ENCODE data around the gene CCDC186. TPM values are rescaled to one million over a fixed set of nuclear protein-coding genes. Genes with fewer than 3 reads are reported as not detected.

The CCDC186 gene
- total RNA-seq, 1 donor from 2014 or later: 33.1 TPM

DNA sequence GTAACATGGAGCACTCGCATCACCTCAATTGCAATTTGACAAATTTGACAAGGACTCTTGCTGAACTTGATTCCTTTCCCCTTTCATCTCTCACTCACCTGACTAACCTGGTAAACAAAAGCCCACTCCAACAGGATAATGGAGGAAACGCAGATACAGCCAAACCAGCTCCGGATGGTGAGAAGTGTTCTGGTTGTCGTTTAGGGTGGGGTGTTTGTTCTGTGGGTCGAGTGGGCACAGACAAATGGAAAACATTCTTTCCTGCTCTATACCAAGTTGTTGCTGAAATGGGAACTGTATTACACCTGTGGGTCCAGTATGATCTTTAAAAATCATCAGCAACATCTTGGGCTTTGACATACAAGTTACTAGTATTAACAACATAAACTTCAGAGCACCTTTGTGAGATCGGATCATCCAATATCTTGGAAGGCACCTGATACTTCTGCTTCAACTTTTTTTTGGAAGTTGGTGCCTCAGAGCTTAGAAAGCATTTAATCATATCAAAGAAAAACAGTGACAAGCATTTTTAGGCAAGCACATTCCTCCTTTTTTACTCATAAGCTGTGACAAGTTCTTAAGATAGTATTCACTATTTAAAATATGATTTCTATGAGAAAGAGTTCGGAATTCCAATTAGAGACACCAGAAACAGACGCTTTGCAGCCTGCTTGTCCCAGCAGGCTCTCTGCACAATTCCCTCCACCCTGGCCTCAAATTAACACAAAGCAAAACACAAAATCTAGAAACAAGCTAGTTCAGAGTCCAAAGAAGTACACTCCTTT is 58.1 kb downstream of the CCDC186 start:
- ATAC-seq: peak; percentile 41 to 71
- TF ChIP-seq, protein P1, sequence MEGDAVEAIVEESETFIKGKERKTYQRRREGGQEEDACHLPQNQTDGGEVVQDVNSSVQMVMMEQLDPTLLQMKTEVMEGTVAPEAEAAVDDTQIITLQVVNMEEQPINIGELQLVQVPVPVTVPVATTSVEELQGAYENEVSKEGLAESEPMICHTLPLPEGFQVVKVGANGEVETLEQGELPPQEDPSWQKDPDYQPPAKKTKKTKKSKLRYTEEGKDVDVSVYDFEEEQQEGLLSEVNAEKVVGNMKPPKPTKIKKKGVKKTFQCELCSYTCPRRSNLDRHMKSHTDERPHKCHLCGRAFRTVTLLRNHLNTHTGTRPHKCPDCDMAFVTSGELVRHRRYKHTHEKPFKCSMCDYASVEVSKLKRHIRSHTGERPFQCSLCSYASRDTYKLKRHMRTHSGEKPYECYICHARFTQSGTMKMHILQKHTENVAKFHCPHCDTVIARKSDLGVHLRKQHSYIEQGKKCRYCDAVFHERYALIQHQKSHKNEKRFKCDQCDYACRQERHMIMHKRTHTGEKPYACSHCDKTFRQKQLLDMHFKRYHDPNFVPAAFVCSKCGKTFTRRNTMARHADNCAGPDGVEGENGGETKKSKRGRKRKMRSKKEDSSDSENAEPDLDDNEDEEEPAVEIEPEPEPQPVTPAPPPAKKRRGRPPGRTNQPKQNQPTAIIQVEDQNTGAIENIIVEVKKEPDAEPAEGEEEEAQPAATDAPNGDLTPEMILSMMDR (IDR thresholded peaks at IDR 0.05): no peak

GRCh38 chr10:114110174-114110972 is 63.6 kb downstream of the CCDC186 start:
- no peak for ATAC-seq
- TF ChIP-seq, protein P1 (IDR thresholded peaks at IDR 0.05): peak; percentile 19
- no peak for DNase-seq
- Histone ChIP-seq H3K36me3 (no peaks in the 10 kb centered on the region), H3K4me1 (no peaks in the 10 kb centered on the region), H3K27me3 (ENCODE audit: low read depth) (no peaks in the 10 kb centered on the region), H3K4me3 (no peak overlapping the region), H3K9me3 (no peaks in the 10 kb centered on the region), H3K27ac (no peak overlapping the region)
- intact Hi-C loops (cut with DNase I): no loop called here

More for the DNA sequence above, 58.1 kb downstream of the CCDC186 start:
- no peaks in the 10 kb centered on the region for H3K9me3 ChIP-seq
- intact Hi-C loops (cut with DNase I): no loop called here
- peaks cover 6% of the 10 kb centered on the region for H3K36me3 ChIP-seq
- H3K4me1 ChIP-seq: no peaks in the 10 kb centered on the region
- no peak overlapping the region for H3K4me3 ChIP-seq
- no peak for DNase-seq
- no peaks in the 10 kb centered on the region for H3K27me3 ChIP-seq (ENCODE audit: low read depth)
- H3K27ac ChIP-seq: no peak overlapping the region

- Histone ChIP-seq H3K27me3 (ENCODE audit: low read depth) (peaks cover 5% of the 10 kb centered on the region), H3K4me3 (no peak overlapping the region), H3K27ac (no peak overlapping the region), H3K4me1 (peaks cover 19% of the 10 kb centered on the region), H3K36me3 (no peaks in the 10 kb centered on the region), H3K9me3 (no peaks in the 10 kb centered on the region)
- peak; percentile 43 to 81 for ATAC-seq
- intact Hi-C loops (cut with DNase I): no loop called here
- TF ChIP-seq, protein P1 (IDR thresholded peaks at IDR 0.05): peak; percentile 64
- DNase-seq: no peak
These were observed 70.7 kb downstream of the CCDC186 start for GRCh38 chr10:114103284-114103683.

DNA sequence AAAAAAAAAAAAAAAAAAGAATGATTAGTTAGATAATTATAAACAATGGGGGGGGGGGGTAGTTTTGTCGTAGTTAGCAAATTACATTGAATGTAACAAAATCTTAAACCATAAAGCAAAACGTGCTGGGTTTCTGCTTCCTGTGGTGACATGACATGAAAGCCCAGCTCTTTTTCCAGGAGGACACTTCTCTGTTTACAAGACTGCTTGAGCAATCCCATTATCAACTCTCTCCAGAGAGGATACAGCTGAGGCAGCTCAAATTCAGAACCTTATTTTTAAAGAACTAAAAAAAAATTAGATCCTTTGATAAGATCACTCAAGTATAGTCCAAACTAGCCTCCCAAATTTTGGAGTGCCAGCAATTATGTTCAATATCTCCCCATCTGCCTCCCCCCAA is 71.7 kb downstream of the CCDC186 start:
- DNase-seq (no peak), ATAC-seq (no peak)
- intact Hi-C loops (cut with DNase I): no loop called here
- Histone ChIP-seq H3K9me3 (no peaks in the 10 kb centered on the region), H3K4me3 (no peak overlapping the region), H3K36me3 (no peaks in the 10 kb centered on the region), H3K27me3 (ENCODE audit: low read depth) (peaks cover 5% of the 10 kb centered on the region), H3K4me1 (peaks cover 19% of the 10 kb centered on the region), H3K27ac (no peak overlapping the region)
- TF ChIP-seq, protein P1 (IDR thresholded peaks at IDR 0.05): no peak

GRCh38 chr10:114100848-114101741 is 72.9 kb downstream of the CCDC186 start:
- peak overlapping the region; percentile 56 for H3K4me3 ChIP-seq
- ATAC-seq (peak; percentile 50 to 55), DNase-seq (no peak)
- intact Hi-C loops (cut with DNase I): no loop called here
- peak overlapping the region; percentile 46 for H3K27ac ChIP-seq
- TF ChIP-seq, protein P1 (IDR thresholded peaks at IDR 0.05): no peak
- no peaks in the 10 kb centered on the region for H3K9me3 ChIP-seq
- H3K36me3 ChIP-seq: no peaks in the 10 kb centered on the region
- H3K4me1 ChIP-seq: peaks cover 19% of the 10 kb centered on the region
- H3K27me3 ChIP-seq (ENCODE audit: low read depth): peaks cover 5% of the 10 kb centered on the region

Data from lower lobe of right lung (tissue), 2 donors.